HG03135 (cell line): ENCODE results near the gene EPHA5.
"Not testable (repeated sequence)": the region's sequence is repeated elsewhere in the genome, so short reads cannot be mapped to it uniquely, and the experiment has no call there.

Experiments used
- ATAC-seq: cut with Tn5 transposase; IDR thresholded peaks from one replicate; pipeline ENCODE4 v1.9.1; 2021; ENCODE audit warnings: mild to moderate bottlenecking, moderate library complexity; ENCODE audit not compliant: unreplicated experiment

Gene EPHA5

GRCh38 chr4:65386927-65387326 lies 283.4 kb downstream of the EPHA5 start:
- ATAC-seq, result no peak

DNA sequence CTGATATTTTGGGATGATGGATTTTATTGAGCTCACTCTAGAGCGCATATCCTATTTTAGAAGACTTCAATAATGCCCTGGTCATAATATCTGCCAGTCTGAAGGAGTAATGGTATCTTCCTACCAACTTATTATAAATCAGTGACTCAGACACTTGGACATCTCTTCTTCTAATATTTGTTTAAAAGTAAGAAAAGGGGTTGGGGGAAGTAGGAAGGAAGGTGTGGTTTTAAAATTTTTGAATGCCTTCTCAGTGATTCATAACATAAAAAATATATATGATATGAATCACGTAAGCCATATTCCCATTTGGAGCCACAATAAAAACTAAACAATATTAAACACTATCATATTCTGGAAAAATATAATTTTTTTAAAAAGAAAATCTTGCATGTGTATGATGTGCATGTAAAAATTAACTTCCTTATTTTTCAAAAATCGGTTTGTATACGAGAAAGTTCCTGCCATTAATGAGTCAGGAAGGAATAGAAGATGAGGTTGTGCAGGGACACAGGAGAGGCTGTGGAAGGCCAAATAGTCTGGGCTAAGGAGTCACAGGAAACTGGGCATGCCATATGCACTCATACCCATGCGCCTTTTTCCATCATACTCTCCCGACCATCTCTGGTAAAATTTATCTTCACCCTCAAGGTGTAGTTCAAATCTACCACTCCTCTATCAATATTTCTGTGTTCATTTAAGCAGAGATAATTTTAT lies 286.5 kb downstream of the EPHA5 start:
- ATAC-seq, result no peak

DNA sequence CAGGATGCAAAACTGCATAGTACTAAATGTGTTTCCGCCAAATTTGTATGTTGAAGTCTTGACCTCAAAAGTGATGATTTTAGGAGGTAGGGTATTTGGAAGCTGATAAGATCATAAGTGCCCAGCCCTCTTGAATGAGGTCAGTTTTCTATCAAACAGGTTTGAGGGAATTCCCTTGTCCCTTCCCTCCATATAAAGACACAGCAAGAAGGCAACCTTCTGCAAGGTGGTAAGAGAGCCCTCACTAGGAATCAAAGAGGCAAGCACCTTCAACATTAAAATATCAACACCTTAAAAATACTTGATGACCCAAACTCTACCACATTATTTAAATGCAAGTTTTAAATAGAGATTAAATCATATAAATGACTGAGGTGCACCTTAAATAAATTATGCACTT lies 288.6 kb downstream of the EPHA5 start:
- no peak for ATAC-seq

DNA sequence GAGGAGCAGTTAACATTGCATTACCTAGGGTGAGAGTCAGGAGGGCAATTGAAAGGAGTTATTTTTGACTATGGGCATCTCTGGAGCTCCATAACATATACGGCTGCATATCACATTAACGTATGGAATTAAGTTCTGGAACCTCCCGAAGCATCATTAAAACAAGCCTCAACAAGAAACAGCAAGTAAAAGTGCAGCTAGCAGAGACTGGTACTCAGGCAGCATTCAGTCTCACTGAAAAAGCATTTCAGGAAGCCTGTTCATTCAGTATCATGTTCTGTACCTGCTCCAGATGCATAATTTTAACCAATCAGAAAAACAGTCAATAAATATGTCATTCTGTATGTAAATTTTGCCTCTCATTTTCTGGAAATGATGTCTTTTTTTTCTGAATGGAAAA lies 299.6 kb downstream of the EPHA5 start:
- ATAC-seq, result no peak

DNA sequence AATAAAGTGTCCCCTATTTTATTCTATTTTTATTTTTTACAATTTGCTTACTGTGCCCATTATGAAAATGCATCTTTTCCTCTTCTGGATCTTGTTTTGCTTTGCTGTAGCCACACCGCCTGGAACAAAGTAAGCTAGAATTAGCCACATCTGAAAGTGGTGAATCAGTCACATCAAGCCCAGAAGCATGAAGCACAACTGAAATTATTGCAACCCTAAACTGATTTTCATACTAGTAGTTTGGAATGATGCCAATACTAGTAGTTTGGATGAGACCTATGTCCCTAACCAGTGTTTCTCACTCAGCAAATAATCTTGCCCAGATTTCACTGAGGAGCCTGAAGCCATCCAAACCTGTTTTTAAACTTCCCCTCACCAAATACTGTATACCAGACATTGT lies 303.0 kb downstream of the EPHA5 start:
- ATAC-seq, result no peak

DNA sequence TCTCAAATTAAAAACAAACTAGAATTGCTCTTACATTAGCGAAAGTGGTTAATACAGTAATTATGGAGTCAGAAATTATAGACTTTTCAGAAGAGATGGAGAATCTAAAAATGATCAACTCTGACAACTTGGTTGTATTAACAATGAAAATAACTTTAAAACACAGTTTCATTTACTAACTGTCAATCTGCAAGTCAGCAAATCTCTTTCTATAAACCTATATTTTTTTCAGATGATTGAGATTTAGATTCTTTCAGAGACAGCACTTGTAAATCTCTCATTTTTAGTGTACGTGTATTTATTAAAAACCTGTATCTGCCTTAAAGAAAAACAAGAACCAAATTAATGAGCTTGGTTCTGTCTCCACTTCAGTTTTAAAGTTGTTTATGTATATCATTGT lies 311.4 kb downstream of the EPHA5 start:
- ATAC-seq, result no peak

DNA sequence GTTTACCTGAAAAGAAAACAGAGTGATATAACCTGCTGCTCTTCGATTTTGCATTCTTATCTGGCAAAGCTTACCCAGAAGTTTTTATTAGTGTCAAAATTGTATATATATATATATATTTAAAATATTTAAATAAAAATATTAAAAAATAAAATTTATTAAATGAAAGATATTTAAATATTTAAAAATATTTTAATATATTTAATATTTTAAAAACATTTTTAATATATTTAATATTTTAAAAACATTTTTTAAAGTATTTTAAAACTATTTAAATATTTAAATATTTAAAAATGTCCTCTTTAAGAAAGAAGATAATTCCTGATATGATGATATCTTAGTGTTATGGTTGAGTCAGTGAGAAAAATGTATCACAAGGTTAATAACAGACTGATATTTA lies 317.2 kb downstream of the EPHA5 start:
- no peak for ATAC-seq

GRCh38 chr4:65344278-65344825 lies 325.9 kb downstream of the EPHA5 start:
- ATAC-seq, result no peak

DNA sequence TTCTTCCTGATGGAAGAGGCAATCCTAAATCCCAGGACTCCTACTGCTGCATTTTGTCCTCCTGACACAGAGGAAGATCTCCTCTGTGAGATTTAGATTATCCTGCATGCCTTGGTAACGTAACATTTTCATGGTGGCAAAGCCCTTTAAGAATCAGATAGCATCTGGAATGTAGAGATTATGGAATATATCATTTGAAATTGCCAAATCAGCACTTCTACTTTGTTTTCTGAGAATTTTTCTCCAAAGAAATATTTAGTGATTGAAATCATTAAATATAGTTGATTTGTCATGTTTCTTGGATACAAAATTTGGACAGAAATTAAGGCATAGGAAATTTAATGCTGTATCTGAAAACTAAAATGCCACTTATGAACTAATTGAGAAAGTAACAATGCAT lies 326.9 kb downstream of the EPHA5 start:
- ATAC-seq, result no peak

- no peak for ATAC-seq
Observed at GRCh38 chr4:65341557-65341956, 328.7 kb downstream of the EPHA5 start.

- ATAC-seq, result no peak
Observed at GRCh38 chr4:65340382-65341109, 329.7 kb downstream of the EPHA5 start.

DNA sequence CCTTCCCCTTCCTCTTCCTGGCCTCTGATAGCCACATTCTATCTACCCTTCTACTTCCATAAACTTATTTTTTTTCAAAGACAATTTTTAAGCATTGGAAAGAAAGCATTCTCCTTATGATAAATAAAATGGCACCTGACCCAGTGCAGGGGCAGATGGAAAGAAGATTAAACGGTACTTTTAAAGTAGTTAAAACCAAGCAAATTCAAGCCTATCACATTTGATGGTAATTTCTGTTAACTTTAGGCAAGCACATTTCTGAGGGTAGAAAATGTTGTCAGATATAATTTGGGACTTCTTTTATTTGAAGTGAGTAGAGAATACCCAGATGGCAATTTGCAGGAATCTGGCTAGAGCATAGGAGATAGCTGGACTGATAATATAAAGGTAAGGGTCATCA lies 332.9 kb downstream of the EPHA5 start:
- no peak for ATAC-seq

DNA sequence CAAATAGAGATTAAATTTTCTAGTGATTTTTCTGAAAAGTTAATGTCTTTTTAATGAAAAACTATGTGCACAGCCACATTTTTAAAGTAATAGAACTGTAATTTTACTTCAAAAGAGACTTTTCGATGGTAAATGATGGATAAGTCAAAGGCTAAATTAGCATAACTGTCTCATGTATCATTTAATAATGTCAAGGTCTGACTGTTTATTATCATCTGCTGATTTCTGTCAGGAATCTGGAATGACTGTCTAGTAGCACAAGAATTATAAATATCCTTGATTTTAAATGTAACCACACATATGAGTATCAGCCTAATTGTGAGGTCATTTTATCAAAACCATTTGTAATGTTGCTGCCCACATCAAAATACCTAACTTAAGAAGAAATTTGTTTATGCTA lies 333.8 kb downstream of the EPHA5 start:
- ATAC-seq, result no peak

- ATAC-seq, result no peak
Observed at GRCh38 chr4:65316534-65316933, 353.8 kb downstream of the EPHA5 start.

DNA sequence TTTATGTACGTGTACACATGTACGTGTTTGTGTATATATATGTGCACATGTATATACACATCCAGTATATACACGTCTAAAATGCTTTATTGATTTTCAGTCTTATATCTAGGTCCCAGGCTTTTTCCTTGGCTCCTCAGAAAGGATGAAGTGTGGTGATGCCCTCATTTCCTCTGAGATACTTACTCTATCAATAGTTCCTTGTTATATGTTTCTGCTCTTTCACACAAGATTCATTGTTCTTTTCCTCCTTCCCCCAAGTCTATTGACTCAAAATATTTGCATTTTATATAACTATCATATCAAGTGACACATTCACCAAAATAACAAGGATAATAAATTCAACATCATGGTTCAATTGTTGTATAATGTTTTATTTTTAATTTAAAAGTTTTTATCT lies 359.2 kb downstream of the EPHA5 start:
- ATAC-seq, result no peak

GRCh38 chr4:65310586-65310985 lies 359.7 kb downstream of the EPHA5 start:
- no peak for ATAC-seq

- ATAC-seq, result not testable (repeated sequence)
Observed at GRCh38 chr4:65308626-65309025, 361.7 kb downstream of the EPHA5 start.

DNA sequence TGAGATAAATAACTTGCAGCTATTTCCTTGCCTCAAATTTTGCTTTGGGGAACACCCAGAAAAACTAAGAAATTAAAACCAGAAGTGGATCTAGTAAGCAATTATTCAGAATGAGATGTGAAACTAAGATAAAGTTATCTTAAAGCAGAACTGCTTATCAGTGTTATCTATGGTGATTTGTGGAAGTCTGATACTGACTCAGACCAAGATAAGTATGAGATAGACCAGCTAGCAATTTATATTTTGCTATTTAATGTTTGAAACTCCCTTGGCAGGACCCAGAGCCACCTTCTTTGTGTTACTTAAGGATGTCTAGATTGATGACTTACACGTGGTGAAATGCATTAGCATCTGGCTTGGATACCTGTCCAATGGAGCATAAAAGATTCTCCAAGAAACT lies 368.1 kb downstream of the EPHA5 start:
- ATAC-seq, result no peak

GRCh38 chr4:65296246-65296645 lies 374.0 kb downstream of the EPHA5 start:
- ATAC-seq, result no peak

DNA sequence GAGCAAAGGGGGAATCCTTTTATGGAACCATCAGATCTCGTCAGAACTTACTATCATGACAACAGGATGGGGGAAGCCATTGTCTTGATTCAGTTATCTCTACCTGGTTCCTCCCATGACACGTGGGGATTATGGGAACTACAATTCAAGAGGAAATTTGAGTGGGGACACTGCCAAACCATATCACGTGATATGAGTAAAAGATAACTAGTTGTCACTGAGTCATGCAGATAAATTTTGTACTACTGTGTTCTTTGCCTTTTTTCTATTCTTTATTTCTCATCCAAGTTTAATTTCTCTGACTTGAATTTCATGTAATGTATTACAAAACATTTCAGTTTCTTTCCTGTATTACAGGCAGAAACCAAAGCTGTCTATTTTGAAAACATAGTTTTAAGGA lies 383.2 kb downstream of the EPHA5 start:
- ATAC-seq, result no peak
